ENCODE data around the gene RCCD1. TPM values are rescaled to one million over a fixed set of nuclear protein-coding genes. Genes with fewer than 3 reads are reported as not detected.

The RCCD1 gene
- total RNA-seq, 1 experiment from 2014 or later, result 28.8 TPM

DNA sequence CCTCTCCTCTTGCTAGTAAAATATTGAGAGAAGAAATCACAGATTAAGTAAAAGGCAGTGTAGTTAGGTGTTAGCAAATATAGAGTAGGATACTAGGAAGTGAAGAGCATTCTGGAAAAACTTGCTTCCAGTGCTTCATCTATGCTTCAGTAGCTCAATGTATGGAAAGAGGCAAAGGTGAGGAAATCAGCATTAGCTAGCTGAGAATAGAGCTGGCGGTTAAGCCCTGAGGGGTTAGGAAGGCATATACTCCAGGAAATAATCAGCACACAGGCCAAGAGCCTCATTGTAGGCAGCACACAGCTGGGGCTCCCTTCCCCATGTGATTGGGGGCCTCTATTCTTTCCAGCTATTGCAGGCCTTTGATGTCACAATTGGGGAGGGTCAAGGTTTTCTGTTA, 13.8 kb downstream of the RCCD1 start:
- POLR2A ChIA-PET (ENCODE audit: low non-redundant PET), result no interaction called here
- H3K36me3 ChIP-seq (ENCODE audit: insufficient read depth, low read length, poor library complexity, severe bottlenecking), result peaks cover 97% of the 10 kb centered on the region
- BruUV-seq (replicated peaks), result no TSS peak

DNA sequence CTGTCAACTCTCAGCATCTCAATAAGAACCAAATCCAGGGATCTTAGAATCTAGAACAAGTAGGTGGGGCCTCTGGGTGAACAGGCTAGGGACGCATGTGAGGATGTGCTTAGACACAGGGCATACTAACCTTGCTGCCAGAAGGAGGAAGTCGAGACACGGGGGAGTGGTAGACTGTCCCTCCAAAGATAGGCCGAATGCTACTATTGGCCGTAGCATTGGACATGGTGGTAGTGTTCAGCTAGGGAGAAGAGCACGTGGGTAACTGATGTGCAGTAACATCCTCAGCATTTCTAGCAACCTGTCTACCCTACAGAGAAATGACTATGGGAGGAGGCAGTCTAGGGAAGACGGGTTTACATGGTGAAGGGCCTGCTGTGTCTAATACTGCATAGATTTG, 15.6 kb downstream of the RCCD1 start:
- no peak overlapping the region for H3K4me3 ChIP-seq (ENCODE audit: low read depth, low read length, poor library complexity, severe bottlenecking)
- H3K9me3 ChIP-seq (ENCODE audit: low read depth, low read length, poor library complexity, severe bottlenecking), result no peaks in the 10 kb centered on the region
- intact Hi-C loops (cut with micrococcal nuclease; ENCODE audit: unreplicated experiment), result no loop called here
- ChIA-PET CTCF (interaction anchor here (1.0 kb wide), 1 partner anchor 13 kb away, joined by 4 read pairs; no protein-coding TSS in a partner anchor), POLR2A (ENCODE audit: low non-redundant PET) (no interaction called here)
- H3K27me3 ChIP-seq (replicated peaks; ENCODE audit: insufficient read depth, low read depth, low read length, poor library complexity), result no peaks in the 10 kb centered on the region
- no peaks in the 10 kb centered on the region for H3K4me1 ChIP-seq (ENCODE audit: insufficient read depth, low read length, poor library complexity, severe bottlenecking)
- no peak for DNase-seq (ENCODE audit: low spot score)
- no peak for TF ChIP-seq EZH2 (IDR thresholded peaks at IDR 0.05; ENCODE audit: borderline replicate concordance, low read depth, low read length, poor library complexity, severe bottlenecking)
- TF ChIP-seq, protein P1, sequence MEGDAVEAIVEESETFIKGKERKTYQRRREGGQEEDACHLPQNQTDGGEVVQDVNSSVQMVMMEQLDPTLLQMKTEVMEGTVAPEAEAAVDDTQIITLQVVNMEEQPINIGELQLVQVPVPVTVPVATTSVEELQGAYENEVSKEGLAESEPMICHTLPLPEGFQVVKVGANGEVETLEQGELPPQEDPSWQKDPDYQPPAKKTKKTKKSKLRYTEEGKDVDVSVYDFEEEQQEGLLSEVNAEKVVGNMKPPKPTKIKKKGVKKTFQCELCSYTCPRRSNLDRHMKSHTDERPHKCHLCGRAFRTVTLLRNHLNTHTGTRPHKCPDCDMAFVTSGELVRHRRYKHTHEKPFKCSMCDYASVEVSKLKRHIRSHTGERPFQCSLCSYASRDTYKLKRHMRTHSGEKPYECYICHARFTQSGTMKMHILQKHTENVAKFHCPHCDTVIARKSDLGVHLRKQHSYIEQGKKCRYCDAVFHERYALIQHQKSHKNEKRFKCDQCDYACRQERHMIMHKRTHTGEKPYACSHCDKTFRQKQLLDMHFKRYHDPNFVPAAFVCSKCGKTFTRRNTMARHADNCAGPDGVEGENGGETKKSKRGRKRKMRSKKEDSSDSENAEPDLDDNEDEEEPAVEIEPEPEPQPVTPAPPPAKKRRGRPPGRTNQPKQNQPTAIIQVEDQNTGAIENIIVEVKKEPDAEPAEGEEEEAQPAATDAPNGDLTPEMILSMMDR (conservative IDR thresholded peaks at IDR 0.05; ENCODE audit: low read depth, low read length), result no peak
- H3K36me3 ChIP-seq (ENCODE audit: insufficient read depth, low read length, poor library complexity, severe bottlenecking), result peaks cover 97% of the 10 kb centered on the region
- BruUV-seq (replicated peaks), result no TSS peak
- no peak overlapping the region for H3K27ac ChIP-seq (ENCODE audit: low read depth, low read length, poor library complexity, severe bottlenecking)

More for the DNA sequence above, 13.8 kb downstream of the RCCD1 start:
- H3K9me3 ChIP-seq (ENCODE audit: low read depth, low read length, poor library complexity, severe bottlenecking), result no peaks in the 10 kb centered on the region
- no peak for TF ChIP-seq EZH2 (IDR thresholded peaks at IDR 0.05; ENCODE audit: borderline replicate concordance, low read depth, low read length, poor library complexity, severe bottlenecking)
- TF ChIP-seq, protein P1 (conservative IDR thresholded peaks at IDR 0.05; ENCODE audit: low read depth, low read length), result no peak
- no peak overlapping the region for H3K27ac ChIP-seq (ENCODE audit: low read depth, low read length, poor library complexity, severe bottlenecking)
- no peaks in the 10 kb centered on the region for H3K27me3 ChIP-seq (replicated peaks; ENCODE audit: insufficient read depth, low read depth, low read length, poor library complexity)
- CTCF ChIA-PET, result no interaction called here
- H3K4me3 ChIP-seq (ENCODE audit: low read depth, low read length, poor library complexity, severe bottlenecking), result no peak overlapping the region
- H3K4me1 ChIP-seq (ENCODE audit: insufficient read depth, low read length, poor library complexity, severe bottlenecking), result no peaks in the 10 kb centered on the region
- no peak for DNase-seq (ENCODE audit: low spot score)
- intact Hi-C loops (cut with micrococcal nuclease; ENCODE audit: unreplicated experiment), result no loop called here

DNA sequence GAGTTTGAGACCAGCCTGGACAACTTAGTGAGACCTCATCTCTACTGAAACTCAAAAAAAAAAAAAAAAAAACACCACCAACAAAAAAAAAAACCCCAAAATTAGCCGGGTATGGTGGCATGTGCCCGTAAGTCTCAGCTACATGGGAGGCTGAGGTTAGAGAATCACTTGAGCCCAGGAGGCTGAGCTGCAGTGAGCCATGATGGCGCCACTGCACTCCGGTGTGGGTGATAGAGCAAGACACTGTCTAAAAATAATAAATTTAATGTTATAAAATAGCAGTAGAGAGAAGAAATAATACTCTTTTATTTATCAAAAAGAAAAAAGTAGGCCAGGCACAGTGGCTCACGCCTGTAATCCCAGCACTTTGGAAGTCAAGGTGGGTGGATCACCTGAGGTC, 17.4 kb downstream of the RCCD1 start:
- DNase-seq (ENCODE audit: low spot score), result no peak
- Histone ChIP-seq H3K27ac (ENCODE audit: low read depth, low read length, poor library complexity, severe bottlenecking) (no peak overlapping the region), H3K4me1 (ENCODE audit: insufficient read depth, low read length, poor library complexity, severe bottlenecking) (no peaks in the 10 kb centered on the region), H3K9me3 (ENCODE audit: low read depth, low read length, poor library complexity, severe bottlenecking) (no peaks in the 10 kb centered on the region), H3K36me3 (ENCODE audit: insufficient read depth, low read length, poor library complexity, severe bottlenecking) (peaks cover 98% of the 10 kb centered on the region), H3K4me3 (ENCODE audit: low read depth, low read length, poor library complexity, severe bottlenecking) (no peak overlapping the region), H3K27me3 (replicated peaks; ENCODE audit: insufficient read depth, low read depth, low read length, poor library complexity) (no peaks in the 10 kb centered on the region)
- intact Hi-C loops (cut with micrococcal nuclease; ENCODE audit: unreplicated experiment), result no loop called here
- CTCF ChIA-PET, result no interaction called here
- POLR2A ChIA-PET (ENCODE audit: low non-redundant PET), result no interaction called here
- TF ChIP-seq EZH2 (IDR thresholded peaks at IDR 0.05; ENCODE audit: borderline replicate concordance, low read depth, low read length, poor library complexity, severe bottlenecking), result no peak
- TF ChIP-seq, protein P1 (conservative IDR thresholded peaks at IDR 0.05; ENCODE audit: low read depth, low read length), result no peak
- no TSS peak for BruUV-seq (replicated peaks)

All from A673 (cell line).